GM12891 (cell line): ENCODE measurements around the gene COL8A2.

Experiments used
- PAX5 ChIP-seq: IDR thresholded peaks from 2 replicates; pipeline ENCODE4 v1.6.1; 2011; ENCODE audit warnings: low read length, moderate library complexity, mild to moderate bottlenecking; ENCODE audit not compliant: insufficient read depth, severe bottlenecking
- POLR2A ChIP-seq: IDR thresholded peaks from 2 replicates; pipeline ENCODE4 v1.6.1; 2011; ENCODE audit warnings: low read depth, low read length, control low read depth
- POLR2AphosphoS5 ChIP-seq: IDR thresholded peaks from 2 replicates; pipeline ENCODE4 v1.6.1; 2011; ENCODE audit warnings: low read depth, low read length, control low read depth
- POU2F2 ChIP-seq: IDR thresholded peaks from 2 replicates; pipeline ENCODE4 v1.6.1; 2011; ENCODE audit warnings: low read depth, mild to moderate bottlenecking, control low read depth, low read length, moderate library complexity
- TAF1 ChIP-seq: IDR thresholded peaks from 2 replicates; pipeline ENCODE4 v1.6.1; 2011; ENCODE audit warnings: low read depth, low read length, control low read depth

GRCh38 chr1:36068866-36069265, 56.2 kb downstream of the COL8A2 start:
- TF ChIP-seq POLR2AphosphoS5 (no peak), POLR2A (no peak), POU2F2 (no peak), PAX5 (no peak), TAF1 (no peak)
